ENCODE measurements around the gene SMG6. TPM values are rescaled to one million over a fixed set of nuclear protein-coding genes. Genes with fewer than 3 reads are reported as not detected.
"Not testable (repeated sequence)": the region's sequence is repeated elsewhere in the genome, so short reads cannot be mapped to it uniquely, and the experiment has no call there.

The SMG6 gene
- total and polyA plus RNA-seq, 2 donors: 30.0 to 31.0 TPM

DNA sequence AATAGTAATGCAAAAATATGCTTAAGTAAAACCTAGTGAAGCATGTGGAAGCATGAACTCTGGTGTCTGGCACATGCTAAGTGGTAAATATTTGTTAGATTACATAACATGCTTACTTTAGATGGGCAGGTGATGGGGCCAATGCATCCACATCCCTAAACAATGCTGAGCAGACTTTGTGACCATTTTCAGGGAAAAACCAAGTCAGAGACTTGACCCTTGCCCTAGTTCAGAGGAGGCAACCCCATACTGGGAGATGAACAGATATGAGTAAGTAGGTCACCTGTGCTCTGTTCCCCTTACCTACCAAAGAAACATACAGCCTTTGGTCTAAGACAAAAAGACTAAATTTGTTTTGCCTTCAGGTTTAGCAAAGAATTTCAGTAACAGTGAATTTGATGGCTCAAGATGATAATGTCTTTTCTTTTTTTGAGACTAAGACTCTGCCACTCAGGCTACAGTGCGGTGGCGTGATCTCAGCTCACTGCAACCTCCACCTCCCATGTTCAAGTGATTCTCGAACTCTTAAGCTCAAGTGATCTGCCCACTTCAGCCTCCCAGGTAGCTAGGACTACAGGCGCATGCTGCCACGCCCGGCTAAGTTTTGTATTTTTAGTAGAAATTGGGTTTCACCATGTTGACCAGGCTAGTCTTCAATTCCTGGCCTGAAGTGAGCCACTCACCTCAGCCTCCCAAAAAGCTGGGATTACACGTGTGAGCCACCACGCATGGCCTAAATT, 157.3 kb downstream of the SMG6 start:
- WGBS: 99% methylated on average over 8 of the region's 8 CpGs
- Histone ChIP-seq H3K4me1 (ENCODE audit: control insufficient read depth in 2 of 2, insufficient read depth in 2 of 2, low read length in 2 of 2) (peaks cover 8 to 15% of the 10 kb centered on the region in 2 donors), H3K27me3 (ENCODE audit: control insufficient read depth in 2 of 2, insufficient read depth in 1 of 2, low read length in 1 of 2) (no peaks in the 10 kb centered on the region), H3K36me3 (ENCODE audit: control insufficient read depth in 2 of 2, insufficient read depth in 2 of 2, low read length in 1 of 2) (peaks cover 10 to 21% of the 10 kb centered on the region in 2 donors), H3K9me3 (ENCODE audit: control insufficient read depth in 2 of 2, insufficient read depth in 1 of 2, low read length in 1 of 2) (no peaks in the 10 kb centered on the region), H3K4me3 (ENCODE audit: low read length in 2 of 2) (no peak overlapping the region), H3K27ac (ENCODE audit: low read depth in 1 of 2, low read length in 1 of 2) (peak overlapping the region; percentile 57 to 69)
- DNase-seq (ENCODE audit: low read depth in 6 of 9, low spot score in 9 of 9): peak in 2 of 9 donors; percentile 33 to 50

DNA sequence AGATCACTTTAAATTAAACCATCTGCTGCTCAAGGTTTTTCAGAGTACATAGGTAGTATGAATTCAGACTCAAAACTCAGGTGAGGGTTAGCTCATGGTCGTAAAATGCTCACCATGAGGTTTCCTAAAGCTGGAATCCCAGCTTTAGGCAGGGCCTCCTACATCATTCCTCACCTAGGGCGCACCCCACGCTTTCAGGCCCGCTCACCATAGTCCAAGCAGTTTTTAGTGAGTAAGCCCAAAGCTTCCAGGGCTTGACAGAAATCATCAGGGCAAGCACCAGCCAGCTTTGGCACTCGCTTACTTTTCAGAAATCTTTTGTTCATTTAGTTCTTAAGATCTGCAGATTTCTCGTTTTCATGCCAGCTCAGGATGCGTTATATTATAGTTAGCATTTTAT, 158.9 kb downstream of the SMG6 start:
- Histone ChIP-seq H3K4me1 (ENCODE audit: control insufficient read depth in 2 of 2, insufficient read depth in 2 of 2, low read length in 2 of 2) (peaks cover 8 to 17% of the 10 kb centered on the region in 2 donors), H3K27me3 (ENCODE audit: control insufficient read depth in 2 of 2, insufficient read depth in 1 of 2, low read length in 1 of 2) (no peaks in the 10 kb centered on the region), H3K9me3 (ENCODE audit: control insufficient read depth in 2 of 2, insufficient read depth in 1 of 2, low read length in 1 of 2) (no peaks in the 10 kb centered on the region), H3K36me3 (ENCODE audit: control insufficient read depth in 2 of 2, insufficient read depth in 2 of 2, low read length in 1 of 2) (peaks cover 0 to 14% of the 10 kb centered on the region in 2 donors), H3K27ac (ENCODE audit: low read depth in 1 of 2, low read length in 1 of 2) (peak overlapping the region in 1 of 2 donors; percentile 28), H3K4me3 (ENCODE audit: low read length in 2 of 2) (no peak overlapping the region)
- 96% methylated on average over 7 of the region's 7 CpGs for WGBS
- DNase-seq (ENCODE audit: low read depth in 6 of 9, low spot score in 9 of 9): no peak

DNA sequence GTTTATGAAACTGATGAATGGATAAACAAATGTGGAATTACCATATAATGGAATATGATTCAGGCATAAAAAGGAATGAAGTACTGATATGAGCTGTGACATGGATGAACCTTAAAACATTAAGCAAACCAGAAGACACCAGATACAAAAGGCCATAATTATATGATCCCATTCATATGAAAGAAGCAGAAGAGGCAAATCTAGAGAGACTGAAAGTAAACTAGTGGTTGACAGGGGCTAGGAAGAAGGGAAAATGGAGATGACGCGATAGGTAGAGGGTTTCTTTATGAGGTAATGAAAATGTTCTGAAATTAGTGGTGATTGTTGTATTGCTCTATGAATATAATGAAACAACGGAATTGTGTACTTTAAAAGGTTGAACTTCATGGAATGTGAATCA, 160.3 kb downstream of the SMG6 start:
- peaks cover 8 to 24% of the 10 kb centered on the region in 2 donors for H3K4me1 ChIP-seq (ENCODE audit: control insufficient read depth in 2 of 2, insufficient read depth in 2 of 2, low read length in 2 of 2)
- WGBS: 100% methylated on average over 3 of the region's 3 CpGs
- peaks cover 0 to 6% of the 10 kb centered on the region in 2 donors for H3K36me3 ChIP-seq (ENCODE audit: control insufficient read depth in 2 of 2, insufficient read depth in 2 of 2, low read length in 1 of 2)
- H3K9me3 ChIP-seq (ENCODE audit: control insufficient read depth in 2 of 2, insufficient read depth in 1 of 2, low read length in 1 of 2): no peaks in the 10 kb centered on the region
- H3K27me3 ChIP-seq (ENCODE audit: control insufficient read depth in 2 of 2, insufficient read depth in 1 of 2, low read length in 1 of 2): no peaks in the 10 kb centered on the region
- H3K27ac ChIP-seq (ENCODE audit: low read depth in 1 of 2, low read length in 1 of 2): no peak overlapping the region
- no peak overlapping the region for H3K4me3 ChIP-seq (ENCODE audit: low read length in 2 of 2)
- no peak for DNase-seq (ENCODE audit: low read depth in 6 of 9, low spot score in 9 of 9)

DNA sequence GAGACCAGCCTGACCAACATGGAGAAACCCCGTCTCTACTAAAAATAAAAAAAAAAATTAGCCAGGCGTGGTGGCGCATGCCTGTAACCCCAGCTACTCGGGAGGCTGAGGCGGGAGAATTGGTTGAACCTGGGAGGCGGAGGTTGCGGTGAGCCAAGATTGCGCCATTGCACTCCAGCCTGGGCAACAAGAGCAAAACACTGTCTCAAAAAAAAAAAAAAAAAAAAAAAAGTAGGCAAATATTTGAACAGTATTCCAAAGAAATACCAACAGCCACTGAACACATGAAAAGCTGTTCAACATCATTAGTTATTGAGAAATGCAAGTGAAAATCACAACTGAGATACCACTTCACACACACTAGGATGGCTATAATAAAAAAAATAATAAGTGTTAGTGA, 160.9 kb downstream of the SMG6 start:
- not testable (repeated sequence) for H3K4me3 ChIP-seq (ENCODE audit: low read length in 2 of 2); H3K27me3 ChIP-seq (ENCODE audit: control insufficient read depth in 2 of 2, insufficient read depth in 1 of 2, low read length in 1 of 2); H3K27ac ChIP-seq (ENCODE audit: low read depth in 1 of 2, low read length in 1 of 2); H3K9me3 ChIP-seq (ENCODE audit: control insufficient read depth in 2 of 2, insufficient read depth in 1 of 2, low read length in 1 of 2); DNase-seq (ENCODE audit: low read depth in 6 of 9, low spot score in 9 of 9); H3K36me3 ChIP-seq (ENCODE audit: control insufficient read depth in 2 of 2, insufficient read depth in 2 of 2, low read length in 1 of 2)
- 97% methylated on average over 8 of the region's 8 CpGs for WGBS
- peaks cover 8 to 30% of the 10 kb centered on the region in 2 donors for H3K4me1 ChIP-seq (ENCODE audit: control insufficient read depth in 2 of 2, insufficient read depth in 2 of 2, low read length in 2 of 2)

DNA sequence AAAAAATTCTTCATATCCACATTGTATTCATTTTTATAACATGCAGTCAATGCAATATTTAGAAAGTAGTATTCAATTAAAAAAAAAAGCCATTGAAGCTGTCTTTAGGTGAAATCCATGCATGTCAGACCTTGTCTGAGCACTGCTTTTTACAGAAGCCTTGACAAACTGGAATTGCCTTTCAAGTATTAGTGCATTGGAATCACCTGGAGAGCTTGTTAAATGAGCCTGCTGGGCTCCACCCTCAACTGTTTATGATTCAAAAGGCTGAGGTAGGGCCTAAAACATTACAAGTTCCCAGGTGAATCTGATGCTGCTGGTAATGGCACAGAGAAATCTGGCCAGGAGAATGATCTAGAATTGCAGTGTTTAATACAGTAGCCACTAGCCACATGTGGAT, 162.9 kb downstream of the SMG6 start:
- H3K27ac ChIP-seq (ENCODE audit: low read depth in 1 of 2, low read length in 1 of 2): peak overlapping the region; percentile 33 to 60

DNA sequence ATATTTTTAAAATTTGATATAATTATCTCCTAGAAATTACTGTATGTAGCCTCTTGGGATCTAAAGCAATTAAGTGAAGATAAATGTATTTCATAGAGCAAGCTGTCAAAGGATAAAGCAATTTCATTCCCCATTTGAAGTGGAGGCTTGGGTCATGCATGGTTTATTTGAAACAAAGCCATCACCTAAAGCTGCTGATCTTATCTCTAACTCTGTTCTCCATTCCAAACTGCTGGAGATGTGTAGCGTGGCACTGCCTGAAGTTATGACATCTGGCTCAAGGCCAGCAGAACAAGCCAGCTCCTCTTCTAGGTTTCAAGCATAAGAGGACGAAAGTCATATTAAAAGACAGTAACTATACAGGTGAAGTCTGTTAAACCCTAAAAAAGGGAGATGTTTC, 164.8 kb downstream of the SMG6 start:
- H3K36me3 ChIP-seq (ENCODE audit: control insufficient read depth in 2 of 2, insufficient read depth in 2 of 2, low read length in 1 of 2): peaks cover 4 to 6% of the 10 kb centered on the region in 2 donors
- H3K9me3 ChIP-seq (ENCODE audit: control insufficient read depth in 2 of 2, insufficient read depth in 1 of 2, low read length in 1 of 2): no peaks in the 10 kb centered on the region
- H3K27ac ChIP-seq (ENCODE audit: low read depth in 1 of 2, low read length in 1 of 2): peak overlapping the region in 1 of 2 donors; percentile 69
- DNase-seq (ENCODE audit: low read depth in 6 of 9, low spot score in 9 of 9): peak in 1 of 9 donors; percentile 33
- H3K27me3 ChIP-seq (ENCODE audit: control insufficient read depth in 2 of 2, insufficient read depth in 1 of 2, low read length in 1 of 2): no peaks in the 10 kb centered on the region
- H3K4me1 ChIP-seq (ENCODE audit: control insufficient read depth in 2 of 2, insufficient read depth in 2 of 2, low read length in 2 of 2): peaks cover 0 to 29% of the 10 kb centered on the region in 2 donors
- no peak overlapping the region for H3K4me3 ChIP-seq (ENCODE audit: low read length in 2 of 2)
- WGBS: 45% methylated on average over 2 of the region's 2 CpGs

More for the DNA sequence above, 162.9 kb downstream of the SMG6 start:
- no peaks in the 10 kb centered on the region for H3K27me3 ChIP-seq (ENCODE audit: control insufficient read depth in 2 of 2, insufficient read depth in 1 of 2, low read length in 1 of 2)
- peaks cover 0 to 32% of the 10 kb centered on the region in 2 donors for H3K4me1 ChIP-seq (ENCODE audit: control insufficient read depth in 2 of 2, insufficient read depth in 2 of 2, low read length in 2 of 2)
- no peaks in the 10 kb centered on the region for H3K9me3 ChIP-seq (ENCODE audit: control insufficient read depth in 2 of 2, insufficient read depth in 1 of 2, low read length in 1 of 2)
- DNase-seq (ENCODE audit: low read depth in 6 of 9, low spot score in 9 of 9): no peak
- H3K4me3 ChIP-seq (ENCODE audit: low read length in 2 of 2): no peak overlapping the region
- H3K36me3 ChIP-seq (ENCODE audit: control insufficient read depth in 2 of 2, insufficient read depth in 2 of 2, low read length in 1 of 2): peaks cover 6% of the 10 kb centered on the region in 2 donors

DNA sequence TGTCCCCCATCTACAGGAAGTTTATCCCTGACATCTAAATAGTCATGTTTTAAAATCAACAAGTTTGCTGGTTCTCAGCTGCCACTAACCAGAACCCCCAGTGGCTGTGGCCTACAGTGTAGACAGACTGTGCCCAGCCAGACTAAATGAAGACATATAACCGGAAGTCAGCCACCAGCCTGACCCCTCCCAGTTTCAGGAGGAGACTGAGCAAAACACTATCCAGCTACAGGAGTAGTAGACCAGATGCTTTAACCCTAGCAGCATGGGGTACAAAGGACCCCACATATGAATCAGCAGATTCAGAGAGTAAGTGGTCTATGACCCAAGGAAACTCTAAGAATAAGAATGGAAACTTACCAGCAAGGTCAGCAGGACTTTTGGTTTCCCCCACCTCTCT, 165.3 kb downstream of the SMG6 start:
- H3K27me3 ChIP-seq (ENCODE audit: control insufficient read depth in 2 of 2, insufficient read depth in 1 of 2, low read length in 1 of 2): no peaks in the 10 kb centered on the region
- H3K9me3 ChIP-seq (ENCODE audit: control insufficient read depth in 2 of 2, insufficient read depth in 1 of 2, low read length in 1 of 2): no peaks in the 10 kb centered on the region
- peaks cover 6 to 9% of the 10 kb centered on the region in 2 donors for H3K36me3 ChIP-seq (ENCODE audit: control insufficient read depth in 2 of 2, insufficient read depth in 2 of 2, low read length in 1 of 2)
- DNase-seq (ENCODE audit: low read depth in 6 of 9, low spot score in 9 of 9): peak in 1 of 9 donors; percentile 42
- H3K4me1 ChIP-seq (ENCODE audit: control insufficient read depth in 2 of 2, insufficient read depth in 2 of 2, low read length in 2 of 2): peaks cover 0 to 29% of the 10 kb centered on the region in 2 donors
- 20% methylated on average over 1 of the region's 1 CpG for WGBS
- no peak overlapping the region for H3K4me3 ChIP-seq (ENCODE audit: low read length in 2 of 2)
- peak overlapping the region in 1 of 2 donors; percentile 69 for H3K27ac ChIP-seq (ENCODE audit: low read depth in 1 of 2, low read length in 1 of 2)

DNA sequence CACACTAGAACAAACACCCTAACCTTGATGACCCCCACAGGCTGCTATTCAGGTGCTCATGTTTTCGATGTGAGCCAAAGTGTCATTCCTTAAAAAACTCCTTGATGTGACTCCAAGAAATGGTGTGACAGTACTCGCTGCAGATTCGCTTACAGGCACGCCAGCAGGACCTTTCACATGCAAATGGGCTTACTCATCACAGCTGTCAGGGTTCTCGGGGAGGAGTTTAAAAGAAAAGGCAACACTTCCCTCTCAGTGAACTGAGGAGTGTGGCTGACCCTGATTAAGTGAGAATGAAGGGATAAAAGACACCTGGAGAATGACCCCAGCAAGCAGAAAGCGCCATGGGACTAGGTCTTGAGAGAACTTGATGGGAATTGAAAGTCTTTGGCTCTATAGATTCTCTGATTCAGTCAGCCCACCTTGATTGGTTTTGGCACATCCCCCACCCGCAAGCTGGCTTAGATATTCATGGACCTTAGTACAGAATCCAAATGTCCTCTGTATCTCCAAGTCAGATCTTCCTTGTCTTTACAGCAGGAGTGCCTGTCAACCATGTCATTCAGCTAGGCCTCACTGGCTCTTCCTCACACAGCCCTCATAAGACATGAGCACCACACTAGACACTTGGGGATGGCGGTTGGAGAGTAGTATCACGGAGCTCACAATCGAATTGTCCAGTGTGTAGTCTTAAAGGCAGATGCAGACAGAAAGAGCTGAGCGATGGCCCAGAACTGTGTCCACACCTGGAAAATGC, 166.1 kb downstream of the SMG6 start:
- Histone ChIP-seq H3K4me1 (ENCODE audit: control insufficient read depth in 2 of 2, insufficient read depth in 2 of 2, low read length in 2 of 2) (peaks cover 0 to 29% of the 10 kb centered on the region in 2 donors), H3K4me3 (ENCODE audit: low read length in 2 of 2) (no peak overlapping the region), H3K27me3 (ENCODE audit: control insufficient read depth in 2 of 2, insufficient read depth in 1 of 2, low read length in 1 of 2) (no peaks in the 10 kb centered on the region), H3K9me3 (ENCODE audit: control insufficient read depth in 2 of 2, insufficient read depth in 1 of 2, low read length in 1 of 2) (no peaks in the 10 kb centered on the region), H3K36me3 (ENCODE audit: control insufficient read depth in 2 of 2, insufficient read depth in 2 of 2, low read length in 1 of 2) (peaks cover 6 to 9% of the 10 kb centered on the region in 2 donors), H3K27ac (ENCODE audit: low read depth in 1 of 2, low read length in 1 of 2) (peak overlapping the region; percentile 10 to 69)
- DNase-seq (ENCODE audit: low read depth in 6 of 9, low spot score in 9 of 9): no peak
- 94% methylated on average over 11 of the region's 11 CpGs for WGBS

DNA sequence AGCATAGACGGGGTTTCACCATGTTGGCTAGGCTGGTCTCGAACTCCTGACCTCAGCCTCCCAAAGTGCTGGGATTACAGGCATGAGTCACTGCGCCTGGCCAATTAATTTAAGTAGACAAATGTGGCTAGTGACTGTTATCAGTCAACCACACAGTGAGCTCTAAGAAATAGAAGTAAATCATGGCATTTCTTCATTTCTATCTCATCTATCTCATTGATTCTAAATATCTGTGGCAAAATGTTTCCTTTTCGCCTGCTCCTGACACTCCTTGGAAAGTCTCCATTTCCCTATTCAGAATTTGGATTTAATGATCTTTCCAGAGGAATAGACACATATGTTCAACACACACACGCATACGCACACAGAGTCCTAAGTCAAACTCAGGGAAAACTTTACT, 167.3 kb downstream of the SMG6 start:
- H3K4me3 ChIP-seq (ENCODE audit: low read length in 2 of 2): no peak overlapping the region
- H3K9me3 ChIP-seq (ENCODE audit: control insufficient read depth in 2 of 2, insufficient read depth in 1 of 2, low read length in 1 of 2): no peaks in the 10 kb centered on the region
- peaks cover 6 to 9% of the 10 kb centered on the region in 2 donors for H3K36me3 ChIP-seq (ENCODE audit: control insufficient read depth in 2 of 2, insufficient read depth in 2 of 2, low read length in 1 of 2)
- no peak for DNase-seq (ENCODE audit: low read depth in 6 of 9, low spot score in 9 of 9)
- WGBS: 99% methylated on average over 6 of the region's 6 CpGs
- H3K27me3 ChIP-seq (ENCODE audit: control insufficient read depth in 2 of 2, insufficient read depth in 1 of 2, low read length in 1 of 2): no peaks in the 10 kb centered on the region
- peak overlapping the region in 1 of 2 donors; percentile 43 for H3K27ac ChIP-seq (ENCODE audit: low read depth in 1 of 2, low read length in 1 of 2)
- peaks cover 0 to 31% of the 10 kb centered on the region in 2 donors for H3K4me1 ChIP-seq (ENCODE audit: control insufficient read depth in 2 of 2, insufficient read depth in 2 of 2, low read length in 2 of 2)
